ENCODE data around the gene SVOP.

Gene SVOP

DNA sequence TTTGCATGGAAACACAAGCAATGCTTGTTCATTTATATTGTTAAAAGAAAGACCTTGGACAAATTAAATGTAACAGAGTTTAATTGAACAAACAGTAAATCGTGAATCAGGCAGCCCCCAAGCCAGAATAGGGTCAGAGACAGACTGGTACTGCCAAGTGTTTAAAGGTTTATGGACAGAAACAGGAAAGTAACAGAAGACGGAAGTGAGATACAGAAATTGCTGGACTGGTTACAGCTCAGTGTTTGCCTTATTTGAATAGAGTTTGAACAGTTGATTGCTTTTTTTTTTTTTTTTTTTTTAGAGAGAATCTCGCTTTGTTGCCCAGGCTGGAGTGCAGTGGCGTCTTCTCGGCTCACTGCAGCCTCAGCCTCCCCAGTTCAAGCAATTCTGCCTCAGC is 90.7 kb downstream of the SVOP start:
- DNase-seq: no peak

DNA sequence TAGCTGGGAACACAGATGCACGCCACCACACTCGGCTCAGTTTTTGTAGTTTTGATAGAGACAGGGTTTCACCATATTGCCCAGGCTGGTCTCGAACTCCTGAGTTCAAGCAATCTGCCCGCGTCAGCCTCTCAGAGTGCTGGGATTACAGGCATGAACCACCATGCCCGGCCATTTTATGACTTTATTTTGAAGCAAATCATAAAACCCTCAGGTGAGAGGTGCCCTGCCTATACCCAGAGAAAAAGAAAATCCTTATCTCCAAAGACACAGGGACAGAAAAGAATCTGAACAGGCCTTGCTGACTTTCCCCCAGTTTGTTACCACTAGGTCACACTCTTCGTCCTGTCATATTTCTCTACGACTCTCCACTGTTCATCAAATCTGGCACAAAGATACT is 92.2 kb downstream of the SVOP start:
- no peak for DNase-seq

DNA sequence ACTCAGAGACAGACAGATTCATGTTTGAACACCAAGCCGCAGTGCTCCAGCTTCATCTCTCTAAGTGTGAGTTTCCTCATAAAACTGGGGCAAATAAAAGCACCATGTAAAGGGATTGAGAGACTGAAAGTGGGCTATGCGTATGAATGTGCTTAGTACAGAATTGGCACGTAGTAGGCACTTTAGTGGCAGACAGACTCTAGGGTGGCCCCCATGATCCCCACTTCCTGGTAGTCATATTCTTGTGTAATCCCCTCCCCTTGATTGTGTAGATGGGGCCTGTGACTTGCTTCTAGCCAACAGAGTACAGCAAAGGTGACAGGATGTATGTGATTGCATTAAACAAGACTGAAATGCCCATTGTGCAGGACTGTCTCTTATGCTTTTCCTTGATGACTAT is 98.0 kb downstream of the SVOP start:
- no peak for DNase-seq

DNA sequence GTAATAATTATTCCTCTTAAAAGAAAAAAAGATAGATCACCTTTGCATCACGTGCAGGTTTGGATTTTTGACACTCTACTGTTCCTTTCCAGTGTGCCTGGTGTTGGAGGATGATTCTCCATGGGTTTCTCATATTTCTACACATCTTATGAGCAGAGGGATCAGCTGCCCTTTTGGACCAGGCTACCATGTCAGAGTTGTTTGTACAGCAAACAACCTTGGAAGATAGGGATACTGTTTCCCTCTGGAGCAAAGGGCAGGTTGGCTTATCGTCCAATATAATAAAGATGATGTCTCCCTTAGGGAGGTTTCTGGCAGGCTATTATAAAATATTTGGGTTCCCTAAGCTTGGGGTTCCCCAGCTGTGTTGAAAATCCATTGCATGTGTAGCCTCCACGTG is 98.9 kb downstream of the SVOP start:
- no peak for DNase-seq

- no peak for DNase-seq
Measured at GRCh38 chr12:108918960-108919642, 101.8 kb downstream of the SVOP start.

DNA sequence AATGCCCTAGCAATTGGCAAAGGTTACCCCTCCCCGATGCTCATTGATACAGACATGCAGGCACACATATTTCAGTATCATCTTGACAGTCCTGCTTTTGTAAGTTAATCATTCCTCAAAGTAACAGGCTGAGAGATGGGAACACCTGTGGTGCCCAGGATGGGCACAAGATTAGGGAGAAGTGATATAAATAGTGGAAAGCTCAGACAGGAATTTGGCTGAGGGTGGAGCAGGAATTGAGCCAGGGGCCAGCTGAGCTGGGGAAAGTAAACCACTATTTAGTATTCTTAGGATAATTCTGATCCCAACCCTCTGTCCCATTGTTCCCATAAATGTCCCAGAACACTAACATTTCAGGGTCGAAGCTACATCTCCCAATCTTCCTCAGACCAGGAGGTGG is 102.7 kb downstream of the SVOP start:
- no peak for DNase-seq

DNA sequence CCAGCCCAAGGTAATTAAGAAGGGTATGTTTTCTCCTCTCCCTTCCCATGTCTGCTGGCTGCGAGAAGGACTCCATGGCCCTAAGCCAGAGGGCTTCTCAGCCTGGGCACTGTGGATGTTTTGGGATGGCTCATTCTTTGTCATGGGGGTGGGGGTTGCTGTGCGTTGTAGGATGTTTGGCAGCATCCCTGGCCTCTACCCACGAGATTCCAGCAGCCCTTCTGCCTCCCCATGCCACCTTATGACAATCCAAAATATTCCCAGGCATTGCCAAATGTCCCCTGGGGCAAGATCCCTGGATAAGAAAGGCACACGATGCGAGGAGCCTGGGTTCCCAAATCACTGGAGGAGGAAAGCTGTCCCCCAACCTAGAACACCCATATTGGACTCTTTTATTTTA is 104.5 kb downstream of the SVOP start:
- DNase-seq: no peak

GRCh38 chr12:108915632-108916133 is 105.2 kb downstream of the SVOP start:
- DNase-seq: no peak

GRCh38 chr12:108914121-108914531 is 106.7 kb downstream of the SVOP start:
- DNase-seq: no peak

- DNase-seq: no peak
Measured at GRCh38 chr12:108912361-108912760, 108.5 kb downstream of the SVOP start.

DNA sequence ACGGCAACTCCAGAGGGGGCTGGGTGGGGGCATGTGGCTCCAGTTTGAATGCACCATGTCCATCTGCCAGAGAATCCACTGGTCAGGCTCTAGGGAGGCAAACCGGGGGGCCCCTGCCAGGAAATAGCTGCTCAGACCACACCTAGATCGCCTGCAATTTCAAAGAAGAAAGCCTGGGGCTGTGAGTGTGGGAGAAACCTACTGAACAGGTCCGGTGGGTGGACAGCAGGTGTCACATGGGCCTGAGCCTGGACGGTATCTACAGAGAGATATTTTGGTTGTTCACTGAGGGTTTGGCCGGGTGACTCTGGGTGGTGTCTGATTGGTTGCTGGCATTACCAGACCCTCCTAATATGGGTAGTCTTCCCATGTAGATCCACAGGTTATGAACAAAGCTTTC is 109.0 kb downstream of the SVOP start:
- DNase-seq: no peak

DNA sequence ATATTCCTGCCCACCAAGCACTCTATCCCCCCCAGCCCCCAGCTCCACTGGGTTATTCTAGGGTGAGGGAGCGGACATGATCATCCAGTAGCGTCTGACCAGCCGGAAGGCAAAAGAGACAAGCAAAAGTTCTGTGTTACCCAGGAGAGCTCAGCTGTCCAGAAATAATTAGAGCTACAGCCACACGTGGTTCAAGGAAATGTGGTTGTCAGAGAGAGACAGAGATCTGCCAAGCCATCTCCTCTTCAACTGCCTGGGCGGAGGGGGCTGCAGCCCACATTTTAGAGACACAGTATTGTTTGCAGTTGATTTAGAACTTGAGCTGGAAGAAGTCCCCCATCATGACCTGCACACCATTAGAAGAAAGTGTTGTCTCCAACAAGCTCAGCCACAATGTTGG is 110.5 kb downstream of the SVOP start:
- no peak for DNase-seq

GRCh38 chr12:108907839-108908351 is 113.0 kb downstream of the SVOP start:
- no peak for DNase-seq

- DNase-seq: no peak
Measured at GRCh38 chr12:108906971-108907370, 113.9 kb downstream of the SVOP start.

- no peak for DNase-seq
Measured at GRCh38 chr12:108905725-108906124, 115.1 kb downstream of the SVOP start.

DNA sequence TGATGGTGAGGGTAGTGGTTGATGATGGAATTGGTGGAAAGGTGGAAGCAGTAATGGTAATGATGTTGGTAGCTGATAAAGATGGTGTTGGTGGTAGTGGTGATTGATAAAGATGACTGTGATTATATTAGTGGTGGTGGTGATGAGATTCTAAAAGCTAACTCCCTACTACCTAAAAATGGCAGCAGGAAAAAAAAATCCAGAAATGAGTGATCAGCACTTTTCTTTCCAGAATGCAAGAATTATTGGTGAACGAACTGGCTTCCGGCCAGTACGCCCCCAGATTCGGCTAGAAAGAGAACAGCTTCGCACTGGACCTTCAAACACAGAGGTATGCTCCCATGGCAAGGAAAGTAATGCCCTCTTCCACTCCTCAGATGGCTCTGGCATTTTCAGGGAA is 121.7 kb downstream of the SVOP start:
- no peak for DNase-seq

DNA sequence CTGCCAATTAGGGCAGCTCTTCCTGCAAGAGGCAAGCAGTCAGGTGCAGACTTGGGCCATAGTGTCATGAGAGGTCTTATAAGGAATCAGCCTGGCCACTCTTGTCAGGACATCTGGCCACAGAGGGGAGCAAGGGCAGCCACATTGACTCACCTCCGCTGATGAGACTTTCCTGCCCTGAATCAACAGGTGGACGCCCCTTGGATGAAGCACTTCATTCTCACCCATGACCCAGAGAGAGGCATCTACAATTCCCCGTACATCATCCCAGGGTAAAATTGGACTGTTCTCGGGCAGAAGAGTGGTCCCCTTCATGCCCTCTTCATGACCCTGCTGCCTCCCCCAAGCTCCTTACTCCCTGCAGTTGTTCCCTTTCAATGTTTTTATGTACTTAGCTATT is 124.1 kb downstream of the SVOP start:
- DNase-seq: no peak

- DNase-seq: no peak
Measured at GRCh38 chr12:108896336-108896735, 124.5 kb downstream of the SVOP start.

DNA sequence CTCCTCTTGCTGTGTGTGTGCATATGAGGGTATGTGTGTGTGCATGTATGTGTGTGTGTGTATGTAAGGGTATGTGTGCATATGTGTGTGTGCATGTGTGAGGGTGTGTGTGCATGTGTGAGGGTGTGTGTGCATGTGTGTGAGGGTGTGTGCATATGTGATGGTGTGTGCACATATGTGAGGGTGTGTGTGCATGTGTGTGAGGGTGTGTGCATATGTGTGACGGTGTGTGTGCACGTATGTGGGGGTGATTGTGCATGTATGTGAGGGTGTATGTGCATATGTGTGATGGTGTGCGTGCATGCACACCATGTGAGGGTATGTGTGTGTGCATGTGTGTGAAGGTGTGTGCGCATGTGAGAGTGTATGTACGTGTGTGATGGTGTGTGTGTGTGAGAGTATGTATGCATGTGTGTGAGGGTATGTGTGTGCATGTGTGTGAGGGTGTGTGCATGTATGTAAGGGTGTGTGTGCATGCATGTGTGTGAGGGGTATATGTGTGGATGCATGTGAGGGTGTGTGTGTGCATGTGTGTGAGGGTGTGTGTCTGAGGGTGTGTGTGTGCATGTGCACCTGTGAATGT is 125.6 kb downstream of the SVOP start:
- no peak for DNase-seq

DNA sequence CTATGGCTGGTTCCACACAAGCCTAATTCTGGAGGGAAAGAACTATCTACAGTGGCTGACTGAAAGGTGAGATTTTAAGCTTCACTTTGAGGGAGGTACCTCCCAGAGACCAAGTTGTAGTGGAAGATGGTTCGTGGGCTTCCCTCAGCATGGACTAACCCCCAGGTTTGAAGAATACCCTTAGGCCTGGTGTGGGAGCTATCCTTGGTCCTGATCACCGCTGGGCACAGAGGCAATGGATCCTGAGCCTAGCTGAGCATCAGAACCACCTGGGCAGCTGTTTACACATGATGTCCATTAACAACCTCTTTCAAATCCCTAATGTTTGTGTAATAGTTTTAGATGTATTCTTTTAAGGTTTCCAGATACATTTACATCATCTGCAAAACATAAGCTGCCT is 130.7 kb downstream of the SVOP start:
- DNase-seq: no peak

DNA sequence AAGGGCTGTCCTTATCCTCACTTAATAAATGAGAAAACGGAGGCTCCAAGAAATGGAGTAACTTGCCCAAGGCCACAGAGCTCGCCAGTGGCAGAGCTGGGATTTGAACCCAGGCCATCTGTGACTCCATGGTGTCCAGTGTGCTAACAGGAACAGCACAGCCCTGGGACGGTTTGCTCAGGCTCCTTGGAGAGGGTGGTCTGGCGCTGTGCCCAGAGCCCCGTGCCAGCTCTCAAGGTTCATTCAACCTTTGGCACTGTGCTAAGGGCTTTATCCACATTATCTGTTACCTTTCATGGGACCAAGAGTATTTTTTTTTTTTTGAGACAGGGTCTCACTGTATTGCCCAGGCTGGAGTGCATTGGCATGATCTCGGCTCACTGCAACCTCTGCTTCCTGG is 132.8 kb downstream of the SVOP start:
- no peak for DNase-seq

DNA sequence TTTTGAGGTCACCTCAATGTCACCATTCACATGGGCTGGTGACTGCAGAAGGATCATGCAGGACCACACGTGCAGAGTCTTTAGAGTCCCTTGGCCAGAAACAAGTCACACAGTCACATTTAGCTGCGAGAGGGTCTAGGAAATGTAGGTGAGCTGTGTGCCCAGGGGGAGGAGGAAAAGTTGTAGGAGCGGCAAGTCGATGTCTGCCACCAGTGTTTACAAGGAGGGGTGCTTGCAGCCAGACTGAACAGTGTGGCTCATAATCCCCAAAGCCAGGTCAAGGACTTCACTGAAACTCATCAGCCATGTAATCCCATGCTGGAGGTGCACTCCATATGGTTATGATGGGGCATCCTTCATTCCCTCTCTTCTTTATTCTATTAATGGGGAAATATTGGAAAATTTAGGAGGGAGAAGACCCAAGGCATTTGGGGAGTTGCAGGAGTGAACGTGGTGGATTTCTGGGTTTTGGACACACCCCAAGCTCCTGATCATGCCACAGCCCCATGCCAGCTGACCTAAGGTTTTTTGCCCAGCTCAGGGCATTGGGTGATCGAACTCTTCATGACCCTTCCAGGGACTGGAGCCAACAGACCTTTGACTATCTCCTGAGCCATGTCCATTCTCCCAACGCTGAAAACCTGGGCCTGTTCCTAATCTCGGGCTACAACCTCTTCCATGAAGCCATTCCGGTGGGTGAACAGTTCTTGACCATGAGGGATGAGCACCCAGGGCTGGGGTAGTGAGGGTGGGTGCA is 133.8 kb downstream of the SVOP start:
- no peak for DNase-seq

- no peak for DNase-seq
Measured at GRCh38 chr12:108884116-108885012, 136.5 kb downstream of the SVOP start.
